Uterus (tissue), 4 donors: ENCODE data around the gene LEFTY1. TPM values are rescaled to one million over a fixed set of nuclear protein-coding genes. Genes with fewer than 3 reads are reported as not detected.
A peak's percentile ranks its signal among the peaks of the same experiment; 100 is the strongest.

Source experiments
- DNase-seq, 2 donors: peaks; one replicate each; pipeline ENCODE4 v3.0.0-alpha.2; 2019 to 2020
- H3K27ac ChIP-seq, 2 donors: fragments of 200-600 bp; sonication (generic); 1 replicate in 1 of 2; 2 replicates in 1 of 2; pipeline ENCODE4 v1.5.1; 2016 to 2018
- H3K27me3 ChIP-seq, 2 donors: fragments of 200-600 bp; sonication (generic); one replicate each; pipeline ENCODE4 v1.5.1; 2018 to 2019; ENCODE audit warnings: control low read depth in 1 of 2
- H3K36me3 ChIP-seq, 2 donors: fragments of 200-600 bp; sonication (generic); one replicate each; pipeline ENCODE4 v1.5.1; 2019; ENCODE audit warnings: control low read depth in 1 of 2
- H3K4me1 ChIP-seq, 2 donors: fragments of 200-600 bp; sonication (generic); one replicate each; pipeline ENCODE4 v1.5.1; 2018 to 2019; ENCODE audit warnings: control low read depth in 1 of 2
- H3K4me3 ChIP-seq, 2 donors: fragments of 200-600 bp; sonication (generic); 1 replicate in 1 of 2; 2 replicates in 1 of 2; pipeline ENCODE4 v1.5.1; 2018 to 2019; ENCODE audit warnings: mild to moderate bottlenecking in 1 of 2
- H3K9me3 ChIP-seq, 2 donors: fragments of 200-600 bp; sonication (generic); one replicate each; pipeline ENCODE4 v1.5.1; 2019; ENCODE audit warnings: control low read depth in 1 of 2
- CTCF ChIP-seq, 4 experiments: fragments of 200-600 bp in 2 of 4; fragments of 450-650 bp in 2 of 4; sonication (generic) in 2 of 4; IDR thresholded peaks; one replicate each; pipeline ENCODE4 v1.5.1; 2016 to 2019; ENCODE audit warnings: antibody characterized with exemption in 4 of 4, mild to moderate bottlenecking in 2 of 4, moderate library complexity in 1 of 4
- POLR2A ChIP-seq, 2 donors: fragments of 450-650 bp; IDR thresholded peaks; one replicate each; pipeline ENCODE4 v1.6.1; 2016; ENCODE audit warnings: antibody characterized with exemption in 2 of 2, mild to moderate bottlenecking in 1 of 2, moderate library complexity in 1 of 2
- intact Hi-C: fragments of 100-400 bp; cut with DNase I; formaldehyde crosslinking; loops from one replicate; pipeline ENCODE4 v1.15.1; 2023; ENCODE audit warnings: low total_unique reads
- total RNA-seq, 4 donors: library from RNA; depleted of rRNA in 3 of 4; stranded (reverse); fragments of >200 nt in 3 of 4; gene quantifications; one replicate each; pipeline versions ENCODE4 v1.1.0 to v1.2.4, GENCODE V29; 2014 to 2023
- donor health status: DM: yes; HTN: yes; CAD: no.

Gene LEFTY1
- total RNA-seq, 4 donors from 2014 or later: 1.1 to 3.5 TPM; not detected in 2

GRCh38 chr1:225860107-225860506, 28.8 kb downstream of the LEFTY1 start:
- TF ChIP-seq POLR2A (IDR thresholded peaks at IDR 0.05) (no peak), CTCF (IDR thresholded peaks at IDR 0.05) (no peak)
- Histone ChIP-seq H3K4me3 (no peak overlapping the region), H3K9me3 (no peaks in the 10 kb centered on the region), H3K36me3 (no peaks in the 10 kb centered on the region), H3K27ac (no peak overlapping the region), H3K27me3 (no peaks in the 10 kb centered on the region), H3K4me1 (no peaks in the 10 kb centered on the region)
- intact Hi-C loops: no loop called here
- DNase-seq: no peak

GRCh38 chr1:225859151-225859550, 29.8 kb downstream of the LEFTY1 start:
- no peaks in the 10 kb centered on the region for H3K36me3 ChIP-seq

GRCh38 chr1:225857256-225857655, 31.7 kb downstream of the LEFTY1 start:
- intact Hi-C loops: no loop called here
- TF ChIP-seq POLR2A (IDR thresholded peaks at IDR 0.05) (no peak), CTCF (IDR thresholded peaks at IDR 0.05) (no peak)
- Histone ChIP-seq H3K9me3 (no peaks in the 10 kb centered on the region), H3K4me1 (no peaks in the 10 kb centered on the region), H3K36me3 (no peaks in the 10 kb centered on the region), H3K4me3 (no peak overlapping the region), H3K27ac (no peak overlapping the region), H3K27me3 (no peaks in the 10 kb centered on the region)
- DNase-seq: no peak

More at GRCh38 chr1:225859151-225859550, 29.8 kb downstream of the LEFTY1 start:
- H3K4me1 ChIP-seq: no peaks in the 10 kb centered on the region
- TF ChIP-seq CTCF (IDR thresholded peaks at IDR 0.05) (no peak), POLR2A (IDR thresholded peaks at IDR 0.05) (no peak)
- no peaks in the 10 kb centered on the region for H3K27me3 ChIP-seq
- no peaks in the 10 kb centered on the region for H3K9me3 ChIP-seq
- H3K27ac ChIP-seq: no peak overlapping the region
- DNase-seq: no peak
- H3K4me3 ChIP-seq: no peak overlapping the region
- intact Hi-C loops: no loop called here

GRCh38 chr1:225855503-225856300, 33.2 kb downstream of the LEFTY1 start:
- TF ChIP-seq CTCF (IDR thresholded peaks at IDR 0.05): no peak
- TF ChIP-seq POLR2A (IDR thresholded peaks at IDR 0.05): no peak
- intact Hi-C loops: no loop called here
- no peaks in the 10 kb centered on the region for H3K36me3 ChIP-seq

GRCh38 chr1:225853441-225853840, 35.5 kb downstream of the LEFTY1 start:
- DNase-seq: no peak
- intact Hi-C loops: no loop called here
- H3K27me3 ChIP-seq: no peaks in the 10 kb centered on the region
- H3K4me3 ChIP-seq: no peak overlapping the region
- no peaks in the 10 kb centered on the region for H3K9me3 ChIP-seq
- TF ChIP-seq CTCF (IDR thresholded peaks at IDR 0.05): no peak
- TF ChIP-seq POLR2A (IDR thresholded peaks at IDR 0.05): no peak
- H3K4me1 ChIP-seq: no peaks in the 10 kb centered on the region
- no peak overlapping the region for H3K27ac ChIP-seq
- H3K36me3 ChIP-seq: no peaks in the 10 kb centered on the region

More at GRCh38 chr1:225855503-225856300, 33.2 kb downstream of the LEFTY1 start:
- H3K4me3 ChIP-seq: no peak overlapping the region
- no peaks in the 10 kb centered on the region for H3K9me3 ChIP-seq
- DNase-seq: no peak
- peak overlapping the region in 1 of 2 donors; percentile 28 for H3K27ac ChIP-seq
- no peaks in the 10 kb centered on the region for H3K27me3 ChIP-seq
- H3K4me1 ChIP-seq: no peaks in the 10 kb centered on the region
